ENCODE measurements around the gene S100A3. TPM values are rescaled to one million over a fixed set of nuclear protein-coding genes. Genes with fewer than 3 reads are reported as not detected.
A peak's percentile ranks its signal among the peaks of the same experiment; 100 is the strongest.

The S100A3 gene
- polyA plus RNA-seq, 3 donors = 0.31 to 0.54 TPM; not detected in 1

GRCh38 chr1:153567621-153568366, 18.7 kb upstream of the S100A3 start:
- Histone ChIP-seq H3K4me3 (replicated peaks in 1 of 3; ENCODE audit: low read depth in 2 of 3, low read length in 3 of 3) (peak overlapping the region in 1 of 3 experiments; percentile 52), H3K27me3 (ENCODE audit: control insufficient read depth in 2 of 2, insufficient read depth in 2 of 2, low read length in 2 of 2) (no peaks in the 10 kb centered on the region), H3K9ac (ENCODE audit: insufficient read depth, low read length, poor library complexity, severe bottlenecking) (peak overlapping the region; percentile 24), H3K27ac (ENCODE audit: low read depth in 1 of 2, low read length in 2 of 2) (peak overlapping the region; percentile 97 to 100), H3K4me1 (ENCODE audit: control insufficient read depth in 1 of 2, insufficient read depth in 2 of 2, low read length in 2 of 2) (peaks cover 68 to 69% of the 10 kb centered on the region in 2 donors), H4K20me1 (ENCODE audit: insufficient read depth, low read length) (no peaks in the 10 kb centered on the region), H2AFZ (ENCODE audit: insufficient read depth, low read depth, low read length, poor library complexity, severe bottlenecking) (peak overlapping the region; percentile 74), H3K36me3 (replicated peaks in 1 of 2; ENCODE audit: control insufficient read depth in 1 of 2, insufficient read depth in 2 of 2, low read length in 2 of 2) (no peaks in the 10 kb centered on the region), H3K4me2 (replicated peaks; ENCODE audit: extremely low read depth, low read length, poor library complexity, severe bottlenecking) (peak overlapping the region; percentile 59), H3K9me3 (replicated peaks in 1 of 2; ENCODE audit: control insufficient read depth in 1 of 2, insufficient read depth in 1 of 2, low read length in 2 of 2) (no peaks in the 10 kb centered on the region), H3K79me2 (ENCODE audit: insufficient read depth, low read length) (peaks cover 13% of the 10 kb centered on the region)
- H3K4me3 Mint-ChIP-seq = peak overlapping the region in 1 of 2 donors; percentile 86
- no peak for TF ChIP-seq CTCF (IDR thresholded peaks at IDR 0.05)
- H3K9me3 Mint-ChIP-seq = no peaks in the 10 kb centered on the region
- DNase-seq = no peak
- intact Hi-C loops (cut with micrococcal nuclease) = loop anchor here (1.0 to 5.0 kb wide), 4 partner anchors 34 to 1520 kb away; no protein-coding TSS in a partner anchor
- 93% methylated on average over 18 of the region's 22 CpGs for WGBS (ENCODE audit: insufficient coverage)
- H3K36me3 Mint-ChIP-seq = peaks cover 0 to 5% of the 10 kb centered on the region in 2 donors
- peak overlapping the region; percentile 48 to 100 (median 94) for H3K27ac Mint-ChIP-seq
- H3K27me3 Mint-ChIP-seq (ENCODE audit: low read depth in 3 of 3) = peaks cover 0 to 8% (median 2%) of the 10 kb centered on the region in 3 donors
- peaks cover 66% of the 10 kb centered on the region for H3K4me1 Mint-ChIP-seq

GRCh38 chr1:153566414-153567371, 17.6 kb upstream of the S100A3 start:
- Histone ChIP-seq H3K27ac (ENCODE audit: low read depth in 1 of 2, low read length in 2 of 2) (peak overlapping the region; percentile 97 to 100), H4K20me1 (ENCODE audit: insufficient read depth, low read length) (no peaks in the 10 kb centered on the region), H2AFZ (ENCODE audit: insufficient read depth, low read depth, low read length, poor library complexity, severe bottlenecking) (no peak overlapping the region), H3K9me3 (replicated peaks in 1 of 2; ENCODE audit: control insufficient read depth in 1 of 2, insufficient read depth in 1 of 2, low read length in 2 of 2) (no peaks in the 10 kb centered on the region), H3K4me3 (replicated peaks in 1 of 3; ENCODE audit: low read depth in 2 of 3, low read length in 3 of 3) (peak overlapping the region in 1 of 3 experiments; percentile 42), H3K4me2 (replicated peaks; ENCODE audit: extremely low read depth, low read length, poor library complexity, severe bottlenecking) (peak overlapping the region; percentile 67), H3K9ac (ENCODE audit: insufficient read depth, low read length, poor library complexity, severe bottlenecking) (peak overlapping the region; percentile 80), H3K27me3 (ENCODE audit: control insufficient read depth in 2 of 2, insufficient read depth in 2 of 2, low read length in 2 of 2) (no peaks in the 10 kb centered on the region), H3K36me3 (replicated peaks in 1 of 2; ENCODE audit: control insufficient read depth in 1 of 2, insufficient read depth in 2 of 2, low read length in 2 of 2) (no peaks in the 10 kb centered on the region), H3K79me2 (ENCODE audit: insufficient read depth, low read length) (peaks cover 13% of the 10 kb centered on the region), H3K4me1 (ENCODE audit: control insufficient read depth in 1 of 2, insufficient read depth in 2 of 2, low read length in 2 of 2) (peaks cover 57 to 58% of the 10 kb centered on the region in 2 donors)
- Mint-ChIP-seq H3K27me3 (ENCODE audit: low read depth in 3 of 3) (peaks cover 0 to 8% (median 1%) of the 10 kb centered on the region in 3 donors), H3K4me1 (peaks cover 56% of the 10 kb centered on the region), H3K4me3 (peak overlapping the region; percentile 43 to 89), H3K27ac (peak overlapping the region; percentile 99 to 100 (median 100)), H3K9me3 (no peaks in the 10 kb centered on the region), H3K36me3 (peaks cover 0 to 5% of the 10 kb centered on the region in 2 donors)
- DNase-seq = peak; percentile 99 to 100 (median 99)
- TF ChIP-seq CTCF (IDR thresholded peaks at IDR 0.05) = no peak
- 29% methylated on average over 9 of the region's 16 CpGs for WGBS (ENCODE audit: insufficient coverage)
- intact Hi-C loops (cut with micrococcal nuclease) = loop anchor here (5.0 kb wide), 2 partner anchors 54 to 1519 kb away; no protein-coding TSS in a partner anchor
